GM19397 (cell line): Measurements from ENCODE around the gene DRAP1.

Source experiments
- ATAC-seq: cut with Tn5 transposase; IDR thresholded peaks from one replicate; pipeline ENCODE4 v1.9.1; 2021; ENCODE audit warnings: mild to moderate bottlenecking, moderate library complexity; ENCODE audit not compliant: unreplicated experiment

Gene DRAP1

GRCh38 chr11:65900899-65901180 lies 18.4 kb upstream of the DRAP1 start:
- ATAC-seq = no peak

DNA sequence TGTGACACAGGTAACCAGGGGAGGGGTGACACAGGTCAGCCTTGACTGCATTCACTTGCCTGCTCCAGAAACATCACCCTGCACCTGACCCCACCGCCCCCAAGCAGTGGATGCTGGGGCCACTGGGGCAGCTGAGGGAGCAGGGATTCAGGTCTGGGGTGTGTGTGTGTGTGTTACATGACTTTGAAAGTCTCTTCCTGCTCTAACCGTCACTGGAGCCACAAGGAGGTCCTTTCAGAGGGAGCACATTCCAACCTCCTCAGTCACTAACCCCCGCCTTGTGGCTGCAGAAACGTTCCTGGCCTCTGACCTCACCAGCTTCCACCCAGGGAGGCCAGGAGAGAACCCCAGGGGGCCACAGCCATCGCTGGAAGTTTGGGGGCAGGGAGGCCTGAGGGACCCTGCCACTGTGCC lies 16.2 kb upstream of the DRAP1 start:
- no peak for ATAC-seq

GRCh38 chr11:65903715-65904114 lies 15.5 kb upstream of the DRAP1 start:
- no peak for ATAC-seq

DNA sequence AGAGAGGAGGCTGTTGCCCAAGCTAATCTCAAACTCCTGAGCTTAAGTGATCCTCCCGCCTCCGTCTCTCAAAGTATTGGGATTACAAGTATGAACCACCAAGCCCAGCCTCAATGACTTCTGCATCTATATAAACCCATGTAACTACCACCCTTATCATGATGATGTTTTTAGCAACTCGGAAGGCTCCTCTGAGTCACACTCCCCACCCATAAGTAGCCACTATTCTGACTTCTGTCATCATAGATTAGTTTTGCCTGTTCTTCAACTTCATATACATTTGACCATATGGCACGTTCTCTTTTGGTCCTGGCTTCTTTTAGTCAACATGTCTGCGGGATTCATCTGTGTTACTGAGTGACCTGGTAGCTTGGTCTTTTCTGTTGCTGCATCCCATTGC lies 12.6 kb upstream of the DRAP1 start:
- ATAC-seq = no peak

DNA sequence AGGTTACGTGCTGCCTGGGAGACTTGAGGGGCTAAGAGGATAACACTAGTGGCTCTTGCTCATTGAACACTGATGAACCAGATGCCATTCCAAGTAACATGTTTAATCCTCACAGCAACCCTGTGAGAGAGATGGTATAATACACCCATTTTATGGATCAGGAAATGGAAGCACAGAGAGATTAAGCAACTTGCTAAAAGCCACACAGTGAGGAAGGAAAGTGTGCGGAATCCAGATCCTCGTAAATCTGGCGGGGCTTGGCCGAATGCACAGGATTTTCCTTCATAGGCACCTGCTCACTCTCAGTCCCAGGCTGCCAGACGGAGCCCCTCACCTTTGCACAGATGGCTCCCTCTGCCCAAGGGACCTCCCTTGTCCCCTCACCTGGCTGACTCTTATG lies 11.3 kb upstream of the DRAP1 start:
- ATAC-seq = no peak

DNA sequence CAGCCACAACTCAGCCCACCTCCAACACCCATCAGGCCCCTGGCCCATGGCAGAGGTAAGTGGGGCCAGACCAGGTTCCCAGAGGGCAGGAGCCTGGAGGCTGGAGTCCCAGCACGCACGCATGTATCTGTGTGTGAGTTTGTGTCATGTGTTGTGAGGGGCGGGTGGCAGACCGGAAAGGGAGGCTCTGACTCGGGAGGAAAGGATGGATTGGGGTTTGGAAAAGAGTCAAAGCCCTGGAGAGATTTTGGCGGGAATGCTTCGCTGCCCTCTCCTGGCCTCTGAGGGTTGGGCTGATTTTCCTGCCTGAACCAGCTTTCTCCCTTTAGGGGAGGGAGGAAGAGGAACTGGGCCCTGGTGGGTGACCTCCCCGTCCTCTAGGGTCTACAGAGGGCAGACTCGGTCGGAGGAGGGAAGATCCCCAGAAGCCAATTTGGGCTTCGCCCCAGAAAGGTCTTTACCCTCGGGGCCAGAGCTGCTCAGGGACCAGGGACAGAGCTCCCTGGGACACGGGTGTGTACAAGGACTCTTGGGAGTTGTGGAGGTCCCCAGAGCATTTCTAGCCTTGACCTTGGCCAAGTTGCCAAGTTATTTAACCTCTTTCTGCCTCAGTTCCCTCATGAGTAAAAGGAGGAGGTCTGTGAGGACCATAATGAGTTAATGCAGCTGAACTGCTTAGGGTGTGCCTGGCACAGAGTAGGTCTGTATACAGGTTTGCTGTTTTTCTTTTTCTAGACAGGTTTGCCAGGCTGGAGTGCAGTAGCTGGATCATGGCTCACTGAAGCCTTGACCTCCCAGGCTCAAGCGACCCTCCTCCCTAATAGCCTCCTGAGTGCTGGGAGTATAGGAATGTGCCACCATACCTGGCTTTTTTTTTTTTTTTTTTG lies 7.3 kb upstream of the DRAP1 start:
- no peak for ATAC-seq

DNA sequence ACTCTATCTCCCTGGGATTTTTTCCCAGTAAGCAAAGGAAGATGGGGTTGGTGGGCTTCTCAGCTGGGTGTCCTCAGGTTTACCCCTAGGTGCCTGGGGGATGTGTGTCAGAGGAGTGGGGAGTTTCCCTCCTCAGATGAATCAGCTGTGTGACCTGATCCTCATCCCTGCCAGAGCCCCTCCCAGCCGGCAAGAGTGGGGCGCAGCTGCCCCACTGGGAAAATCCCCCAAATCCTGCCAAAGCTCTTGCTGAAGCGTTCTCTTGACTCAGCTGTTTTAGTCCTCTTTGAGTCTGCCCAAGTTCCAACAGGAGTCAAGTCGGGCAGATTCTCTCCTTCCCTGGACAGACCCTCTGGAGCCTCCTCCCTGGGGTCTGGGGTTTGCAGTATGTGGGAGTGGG lies 6.4 kb upstream of the DRAP1 start:
- no peak for ATAC-seq

DNA sequence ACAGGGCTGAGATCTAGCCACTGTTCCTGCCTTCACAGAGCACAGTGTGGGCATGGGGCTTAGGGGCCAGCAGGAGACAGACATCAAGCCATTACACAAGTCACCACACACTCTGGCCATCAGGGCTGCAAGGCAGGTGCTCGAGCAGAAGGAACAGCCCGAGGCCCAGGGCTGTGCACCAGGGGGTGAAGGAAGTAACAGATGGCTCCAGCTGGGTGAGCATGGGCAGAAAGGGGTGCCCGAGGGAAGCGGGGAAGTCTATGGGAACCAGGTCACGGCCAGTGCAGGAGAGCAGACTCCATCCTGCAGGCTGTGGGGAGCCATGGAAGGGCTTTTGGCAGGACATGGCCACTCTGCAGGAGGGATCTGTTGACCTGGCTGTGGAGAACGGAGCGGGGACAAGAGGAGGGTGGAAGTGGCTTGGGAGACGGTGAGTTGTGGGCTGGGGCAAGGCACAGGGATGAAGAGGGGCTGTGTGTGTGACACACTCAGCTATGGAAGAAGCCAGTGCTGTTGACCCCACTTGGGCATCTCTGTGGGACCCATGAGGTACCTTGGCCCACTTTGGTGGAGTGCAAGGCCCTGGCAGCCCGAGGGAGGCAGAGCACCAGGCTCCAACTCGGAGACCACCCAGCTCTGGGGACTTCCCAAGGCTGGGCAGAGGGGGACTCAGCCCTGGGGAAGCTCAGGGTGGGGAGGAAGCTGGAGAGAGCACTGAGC lies 4.0 kb upstream of the DRAP1 start:
- no peak for ATAC-seq

DNA sequence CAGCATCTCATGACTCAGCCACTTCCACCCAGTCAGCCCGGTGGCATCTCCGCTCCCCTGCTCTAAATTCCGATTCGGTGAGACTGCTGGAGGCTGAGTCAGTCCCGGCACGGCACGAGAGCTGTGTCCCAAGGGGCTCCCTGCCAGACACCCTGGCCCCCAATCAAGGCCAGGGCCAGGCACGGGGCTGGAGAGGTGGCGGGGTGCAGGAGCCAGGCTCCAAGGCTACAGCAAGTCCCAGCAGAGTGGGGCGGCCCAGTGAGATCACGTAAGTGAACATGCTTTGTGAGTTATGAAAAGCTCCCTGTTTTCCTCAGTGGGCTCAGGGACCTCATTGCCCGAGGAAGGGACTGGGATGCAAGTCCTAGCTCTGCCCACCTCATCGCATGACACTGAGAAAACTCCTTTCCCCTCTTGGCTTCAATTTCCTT lies 3.4 kb upstream of the DRAP1 start:
- ATAC-seq = no peak

GRCh38 chr11:65916391-65916790 lies 2.8 kb upstream of the DRAP1 start:
- no peak for ATAC-seq

GRCh38 chr11:65917077-65917433 lies 2.2 kb upstream of the DRAP1 start:
- no peak for ATAC-seq

DNA sequence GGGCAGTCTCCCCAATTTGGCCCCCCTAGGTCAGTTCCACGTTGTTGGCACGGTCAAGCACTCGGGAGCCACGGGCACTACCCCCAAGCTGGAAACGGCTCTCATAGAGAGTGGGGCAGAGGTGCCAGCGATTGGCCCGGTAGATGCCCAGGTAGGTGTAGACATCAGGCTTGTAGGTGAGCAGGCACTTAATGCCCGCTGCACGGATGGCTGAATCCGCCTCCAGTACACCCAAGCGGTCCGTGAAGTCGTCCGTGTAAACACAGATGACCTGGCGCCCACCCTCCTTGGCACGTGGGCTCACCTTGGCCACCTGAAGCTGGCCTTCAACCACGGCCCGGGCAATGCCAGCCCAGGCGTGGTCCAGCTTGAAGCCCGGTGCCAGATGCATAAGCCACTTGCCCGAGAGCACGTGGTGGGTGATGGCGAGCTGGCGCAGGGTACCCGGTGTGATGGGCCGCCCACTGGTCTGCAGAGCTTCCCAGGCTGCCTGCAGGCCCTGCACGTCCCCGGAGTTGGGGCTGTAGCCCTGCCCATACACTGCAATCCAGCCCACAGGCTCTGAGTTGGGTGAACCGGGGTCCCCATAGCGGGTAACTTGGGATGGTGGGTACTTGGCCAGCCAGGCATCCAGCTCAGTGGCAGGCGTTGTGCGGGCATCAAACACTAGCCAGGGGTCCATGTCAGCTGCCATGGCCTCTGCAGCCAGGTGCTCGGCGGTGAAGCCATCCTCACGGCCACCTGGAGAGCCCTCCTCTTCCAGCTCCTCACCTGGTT lies 1.6 kb upstream of the DRAP1 start:
- ATAC-seq = no peak

DNA sequence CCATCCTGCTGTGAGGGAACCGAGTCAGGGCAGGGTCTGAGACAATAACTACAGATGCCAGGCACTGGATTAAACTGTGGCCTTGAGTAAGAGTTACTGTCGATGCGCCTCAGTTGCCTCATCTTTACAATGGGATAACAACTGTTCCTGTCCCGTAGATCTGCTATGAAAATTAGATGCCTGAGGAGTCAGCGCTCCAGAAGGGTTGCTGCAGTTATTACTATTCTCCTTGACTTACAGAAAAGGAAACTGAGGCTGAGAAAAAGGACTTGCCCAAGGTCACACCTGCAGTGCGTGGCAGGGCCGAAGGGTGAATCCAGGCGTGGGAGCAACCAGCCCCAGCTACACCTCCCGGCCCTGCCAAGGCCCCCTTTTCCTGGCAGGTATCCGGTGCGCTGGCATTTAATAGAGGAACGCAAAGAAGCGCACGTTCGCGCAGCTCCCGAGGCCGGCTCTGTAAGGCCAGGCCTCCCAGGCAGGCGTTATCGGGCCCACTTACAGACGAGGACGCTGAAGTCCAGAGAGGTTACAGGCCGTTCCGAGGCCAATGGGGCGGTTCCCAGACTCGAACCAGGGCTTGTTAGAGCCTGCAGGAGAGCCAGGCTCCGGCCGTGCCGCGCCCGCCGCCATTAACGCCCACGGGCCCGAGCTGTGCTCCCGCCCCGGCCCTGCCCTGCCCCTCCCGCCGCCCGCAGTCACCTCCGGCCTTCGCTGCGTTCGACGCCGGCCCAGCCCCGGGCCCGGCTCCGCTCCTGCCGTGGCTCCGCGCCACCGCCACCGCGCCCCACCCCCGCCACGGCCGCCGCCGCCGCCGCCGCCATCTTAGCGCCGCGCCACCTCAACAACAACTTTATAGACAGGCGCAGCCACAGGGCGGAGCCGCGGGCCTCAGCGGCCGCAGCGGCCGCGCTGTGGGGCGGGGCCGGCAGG lies 750 bp upstream of the DRAP1 start, which contains the start of gene C11orf68:
Gene C11orf68, minus strand, starts transcription at position 852 of the 930 bp plus-strand sequence. Its CDS starts 31 bp downstream, at position 821.
- ATAC-seq = peak; percentile 49

DNA sequence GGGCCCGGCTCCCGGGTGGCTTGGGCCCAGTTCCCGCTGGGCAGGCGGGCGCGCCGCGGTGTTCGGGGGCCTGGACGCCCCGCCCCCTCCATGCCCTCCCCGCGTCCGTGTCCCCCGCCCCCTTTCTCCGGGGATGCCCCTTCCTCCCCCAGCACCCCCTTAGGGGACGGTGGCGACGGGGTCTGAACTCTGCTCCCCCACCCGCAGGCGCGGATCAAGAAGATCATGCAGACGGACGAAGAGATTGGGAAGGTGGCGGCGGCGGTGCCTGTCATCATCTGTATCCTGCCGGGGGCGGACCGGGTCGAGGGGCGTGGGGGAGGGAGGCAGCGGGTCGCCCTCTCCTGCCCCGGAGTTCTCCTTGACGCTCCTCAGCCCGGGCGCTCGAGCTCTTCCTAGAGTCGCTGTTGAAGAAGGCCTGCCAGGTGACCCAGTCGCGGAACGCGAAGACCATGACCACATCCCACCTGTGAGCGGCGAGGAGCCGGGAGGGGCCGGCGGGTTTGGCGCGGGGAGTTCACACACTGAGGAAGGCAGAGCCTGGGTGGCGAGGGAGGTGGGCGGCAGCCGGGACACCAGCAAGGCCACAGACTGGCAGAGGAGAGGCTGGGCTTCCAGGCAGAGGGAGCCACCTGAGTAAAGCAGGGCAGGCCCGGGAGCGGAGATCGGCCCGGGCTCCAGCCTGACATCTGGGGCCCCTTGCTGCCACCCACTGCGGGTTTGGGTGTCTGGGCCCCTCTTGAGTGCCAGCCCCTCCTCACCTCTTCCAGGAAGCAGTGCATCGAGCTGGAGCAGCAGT lies 546 bp downstream of the DRAP1 start:
- peak; percentile 45 for ATAC-seq

- ATAC-seq = no peak
Observed at GRCh38 chr11:65920372-65920802, 1.2 kb downstream of the DRAP1 start.

DNA sequence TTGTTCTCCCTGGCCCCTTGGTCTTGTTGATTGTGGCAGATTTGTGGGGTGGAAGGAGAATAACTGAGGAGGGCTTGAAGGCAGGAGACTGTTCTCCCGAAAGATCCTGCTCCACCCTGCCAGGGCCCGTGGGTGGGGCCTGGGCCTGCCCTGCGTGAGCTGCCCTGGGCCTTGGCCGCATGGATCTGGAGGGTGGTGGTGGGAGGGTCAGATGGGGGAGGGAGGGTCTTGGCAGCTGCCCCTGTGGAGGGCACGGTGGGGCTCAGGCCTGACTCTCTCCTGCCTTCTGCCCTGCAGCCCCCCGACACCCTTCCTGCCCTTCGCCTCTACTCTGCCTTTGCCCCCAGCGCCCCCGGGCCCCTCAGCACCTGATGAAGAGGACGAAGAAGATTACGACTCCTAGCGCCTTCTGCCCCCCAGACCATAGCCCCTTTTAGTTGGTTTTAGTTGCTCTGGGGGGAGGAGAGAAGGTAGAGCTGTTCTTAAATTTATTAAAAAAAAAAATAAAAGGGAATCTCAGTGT lies 1.9 kb downstream of the DRAP1 start:
- ATAC-seq = no peak

DNA sequence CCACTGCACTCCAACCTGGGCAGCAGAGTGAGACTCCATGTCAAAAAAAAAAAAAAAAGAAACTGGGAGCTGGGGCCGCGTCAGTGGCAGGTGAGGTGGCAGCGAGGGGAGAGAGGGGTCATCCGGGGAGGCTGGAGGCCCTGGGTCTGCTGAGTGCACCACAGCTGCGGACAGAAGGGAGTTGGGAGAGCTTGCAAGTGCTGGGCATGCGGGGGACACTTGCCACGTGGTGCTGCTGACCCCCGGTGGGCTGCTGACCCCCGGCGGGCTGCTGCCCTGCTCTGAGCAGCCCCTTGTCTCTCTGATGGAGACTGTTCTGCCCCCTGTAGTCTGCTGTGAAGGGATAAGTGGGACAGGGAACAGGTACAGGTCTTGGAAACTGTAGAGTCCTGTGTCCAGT lies 2.6 kb downstream of the DRAP1 start:
- no peak for ATAC-seq

GRCh38 chr11:65922565-65922964 lies 3.3 kb downstream of the DRAP1 start:
- no peak for ATAC-seq

DNA sequence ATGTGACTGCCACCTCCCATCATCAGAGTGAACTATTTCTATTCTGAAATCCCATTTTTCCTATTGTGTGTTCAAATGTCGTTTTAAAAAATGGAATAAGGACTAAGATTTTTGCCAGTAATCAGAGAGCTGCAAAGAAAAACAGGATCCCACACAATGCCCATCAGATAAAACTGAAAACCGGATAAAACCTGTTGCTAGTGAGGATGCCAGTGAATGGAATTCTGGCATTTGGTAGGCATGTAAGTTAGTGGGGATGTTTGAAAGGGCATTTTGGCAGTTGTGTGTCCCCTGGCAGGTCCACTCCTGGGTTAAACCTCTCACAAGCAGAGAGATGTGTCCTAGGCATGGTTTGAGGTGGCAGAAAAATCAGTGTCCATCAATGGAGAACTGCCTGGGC lies 6.2 kb downstream of the DRAP1 start:
- no peak for ATAC-seq
